OCI-LY7 (cell line): Measurements from ENCODE around the gene ZDHHC8. TPM values are rescaled to one million over a fixed set of nuclear protein-coding genes. Genes with fewer than 3 reads are reported as not detected.

Source experiments
- BruUV-seq: library from RNA; stranded (reverse); fragments of 400-500 nt; replicated peaks from 2 replicates; lab custom pipeline; 2021; lab: Mats Ljungman, UMichigan
- CTCF ChIA-PET: fragments of 300-600 bp; sonication (Branson Sonifier 250); formaldehyde crosslinking; loops from one replicate; lab custom pipeline; 2022; ENCODE audit warnings: antibody characterized with exemption; ENCODE audit not compliant: unreplicated experiment; lab: Charles Lee
- POLR2A ChIA-PET: fragments of 300-600 bp; sonication (Branson Sonifier 250); formaldehyde crosslinking; loops from one replicate; lab custom pipeline; 2022; ENCODE audit warnings: antibody characterized with exemption; lab: Charles Lee
- DNase-seq: peaks from one replicate; pipeline ENCODE4 v3.0.0-alpha.2; 2015; ENCODE audit warnings: low spot score
- H2AFZ ChIP-seq: fragments of 200-600 bp; sonication (generic), shearing (Covaris generic); 2 replicates; pipeline ENCODE4 v1.6.1; 2014; ENCODE audit warnings: mild to moderate bottlenecking, antibody characterized with exemption, low read length, moderate library complexity
- H3K27ac ChIP-seq: fragments of 200-600 bp; sonication (generic); 2 replicates; pipeline ENCODE4 v1.5.1; 2014; ENCODE audit warnings: mixed run types, low read depth, mild to moderate bottlenecking, moderate library complexity, low read length, inconsistent platforms; ENCODE audit not compliant: poor library complexity, severe bottlenecking
- H3K36me3 ChIP-seq: fragments of 200-600 bp; sonication (generic); 2 replicates; pipeline ENCODE4 v1.6.1; 2014; ENCODE audit warnings: mild to moderate bottlenecking, antibody characterized with exemption, low read length, moderate library complexity, mixed read lengths; ENCODE audit not compliant: insufficient read depth
- H3K4me1 ChIP-seq: fragments of 200-600 bp; sonication (generic); 2 replicates; pipeline ENCODE4 v1.5.1; 2014; ENCODE audit warnings: mild to moderate bottlenecking, low read length; ENCODE audit not compliant: insufficient read depth, poor library complexity, severe bottlenecking
- H3K4me2 ChIP-seq: fragments of 200-600 bp; sonication (generic); 2 replicates; pipeline ENCODE4 v1.6.1; 2014; ENCODE audit warnings: mild to moderate bottlenecking, low read length
- H3K4me3 ChIP-seq: fragments of 200-600 bp; sonication (generic); 2 replicates; pipeline ENCODE4 v1.5.1; 2014; ENCODE audit warnings: mild to moderate bottlenecking, low read depth, low read length; ENCODE audit not compliant: poor library complexity, severe bottlenecking
- H3K79me2 ChIP-seq: fragments of 200-600 bp; sonication (generic); 2 replicates; pipeline ENCODE4 v1.6.1; 2016; ENCODE audit warnings: low read depth, mild to moderate bottlenecking, low read length, moderate library complexity, mixed read lengths; ENCODE audit not compliant: insufficient read depth
- H3K9me2 ChIP-seq: fragments of 200-600 bp; sonication (generic); 2 replicates; pipeline ENCODE4 v1.6.1; 2016; ENCODE audit warnings: mild to moderate bottlenecking, low read length, mixed read lengths; ENCODE audit not compliant: insufficient read depth
- H3K9me3 ChIP-seq: fragments of 200-600 bp; sonication (generic); 2 replicates; pipeline ENCODE4 v1.6.1; 2014; ENCODE audit warnings: mild to moderate bottlenecking, mixed run types, low read length, mixed read lengths
- H4K20me1 ChIP-seq: fragments of 200-600 bp; sonication (generic); 2 replicates; pipeline ENCODE4 v1.6.1; 2014; ENCODE audit warnings: mild to moderate bottlenecking, antibody characterized with exemption, low read length, moderate library complexity, mixed read lengths; ENCODE audit not compliant: insufficient read depth
- EZH2phosphoT487 ChIP-seq: fragments of 200-600 bp; sonication (generic); IDR thresholded peaks from 2 replicates; pipeline ENCODE4 v1.6.1; 2018; ENCODE audit warnings: low read depth, borderline replicate concordance, mild to moderate bottlenecking, mixed run types, antibody characterized with exemption, low read length, moderate library complexity, mixed read lengths
- intact Hi-C: fragments of 100-400 bp; cut with micrococcal nuclease; formaldehyde crosslinking; loops from one replicate; pipeline ENCODE4 v1.10.0; 2022; ENCODE audit not compliant: unreplicated experiment
- total RNA-seq, 2 experiments: library from RNA; depleted of rRNA in 1 of 2; stranded (reverse); fragments of >200 nt in 1 of 2; shearing (Covaris generic) in 1 of 2; gene quantifications; 2 replicates each; pipeline ENCODE4 v1.2.3, GENCODE V29; 2014 to 2022
- TF ChIP-seq, protein P1 (sequence below): fragments of 200-600 bp; sonication (generic); conservative IDR thresholded peaks from 2 replicates; pipeline ENCODE4 v1.5.1; 2014; ENCODE audit warnings: mild to moderate bottlenecking, antibody characterized with exemption, low read length, moderate library complexity, mixed read lengths

Gene ZDHHC8
- total RNA-seq, 2 experiments from 2014 or later = 2.3 to 16.7 TPM

- no peaks in the 10 kb centered on the region for H3K9me2 ChIP-seq
- no peak overlapping the region for H3K4me3 ChIP-seq
- CTCF ChIA-PET = no interaction called here
- no peaks in the 10 kb centered on the region for H3K4me1 ChIP-seq
- H3K79me2 ChIP-seq = no peaks in the 10 kb centered on the region
- H2AFZ ChIP-seq = no peak overlapping the region
- TF ChIP-seq, protein P1, sequence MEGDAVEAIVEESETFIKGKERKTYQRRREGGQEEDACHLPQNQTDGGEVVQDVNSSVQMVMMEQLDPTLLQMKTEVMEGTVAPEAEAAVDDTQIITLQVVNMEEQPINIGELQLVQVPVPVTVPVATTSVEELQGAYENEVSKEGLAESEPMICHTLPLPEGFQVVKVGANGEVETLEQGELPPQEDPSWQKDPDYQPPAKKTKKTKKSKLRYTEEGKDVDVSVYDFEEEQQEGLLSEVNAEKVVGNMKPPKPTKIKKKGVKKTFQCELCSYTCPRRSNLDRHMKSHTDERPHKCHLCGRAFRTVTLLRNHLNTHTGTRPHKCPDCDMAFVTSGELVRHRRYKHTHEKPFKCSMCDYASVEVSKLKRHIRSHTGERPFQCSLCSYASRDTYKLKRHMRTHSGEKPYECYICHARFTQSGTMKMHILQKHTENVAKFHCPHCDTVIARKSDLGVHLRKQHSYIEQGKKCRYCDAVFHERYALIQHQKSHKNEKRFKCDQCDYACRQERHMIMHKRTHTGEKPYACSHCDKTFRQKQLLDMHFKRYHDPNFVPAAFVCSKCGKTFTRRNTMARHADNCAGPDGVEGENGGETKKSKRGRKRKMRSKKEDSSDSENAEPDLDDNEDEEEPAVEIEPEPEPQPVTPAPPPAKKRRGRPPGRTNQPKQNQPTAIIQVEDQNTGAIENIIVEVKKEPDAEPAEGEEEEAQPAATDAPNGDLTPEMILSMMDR = no peak
- no peak for TF ChIP-seq EZH2phosphoT487
- H3K27ac ChIP-seq = no peak overlapping the region
- no TSS peak for BruUV-seq
- H4K20me1 ChIP-seq = no peaks in the 10 kb centered on the region
- no peak overlapping the region for H3K4me2 ChIP-seq
- no peak for DNase-seq
- POLR2A ChIA-PET = no interaction called here
- intact Hi-C loops = loop anchor here (10.0 kb wide), 2 partner anchors 300 to 540 kb away; no protein-coding TSS in a partner anchor
- H3K9me3 ChIP-seq = no peaks in the 10 kb centered on the region
- no peaks in the 10 kb centered on the region for H3K36me3 ChIP-seq
Measured at GRCh38 chr22:20154602-20155187, 23.1 kb downstream of the ZDHHC8 start.

GRCh38 chr22:20155330-20156041 lies 23.9 kb downstream of the ZDHHC8 start:
- Histone ChIP-seq H4K20me1 (no peaks in the 10 kb centered on the region), H3K27ac (no peak overlapping the region), H3K36me3 (no peaks in the 10 kb centered on the region), H3K4me2 (no peak overlapping the region), H3K9me2 (no peaks in the 10 kb centered on the region), H3K4me1 (no peaks in the 10 kb centered on the region), H2AFZ (no peak overlapping the region), H3K4me3 (no peak overlapping the region), H3K9me3 (no peaks in the 10 kb centered on the region), H3K79me2 (no peaks in the 10 kb centered on the region)
- TF ChIP-seq EZH2phosphoT487 = no peak
- TF ChIP-seq, protein P1 = no peak
- DNase-seq = no peak
- ChIA-PET CTCF (interaction anchor here (0.6 kb wide), 1 partner anchor 177 kb away, joined by 4 read pairs; no protein-coding TSS in a partner anchor), POLR2A (no interaction called here)
- BruUV-seq = no TSS peak
- intact Hi-C loops = loop anchor here (10.0 kb wide), 2 partner anchors 299 to 539 kb away; no protein-coding TSS in a partner anchor

DNA sequence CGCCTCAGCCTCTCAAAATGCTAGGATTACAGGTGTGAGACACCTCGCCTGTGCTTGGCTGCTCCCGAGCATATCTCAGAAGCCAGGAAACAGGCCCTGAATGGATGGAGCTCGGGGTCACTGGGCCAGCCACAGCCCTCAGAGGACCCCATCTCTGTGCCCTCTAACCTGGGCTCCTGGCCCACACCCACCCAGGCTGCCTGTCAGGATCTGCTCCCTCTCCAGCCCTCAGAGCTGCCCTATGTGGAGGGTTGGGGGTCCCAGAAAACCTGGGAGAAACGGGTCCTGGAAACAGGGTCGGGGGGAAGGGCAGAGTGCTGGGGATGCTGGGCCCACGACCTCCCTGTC lies 24.4 kb downstream of the ZDHHC8 start:
- H3K79me2 ChIP-seq = no peaks in the 10 kb centered on the region
- no peak for TF ChIP-seq EZH2phosphoT487
- TF ChIP-seq, protein P1 = no peak
- ChIA-PET POLR2A (no interaction called here), CTCF (interaction anchor here (0.6 kb wide), 1 partner anchor 177 kb away, joined by 4 read pairs; no protein-coding TSS in a partner anchor)
- intact Hi-C loops = loop anchor here (10.0 kb wide), 2 partner anchors 299 to 539 kb away; no protein-coding TSS in a partner anchor
- BruUV-seq = no TSS peak
- H3K4me3 ChIP-seq = no peak overlapping the region
- no peak overlapping the region for H3K27ac ChIP-seq
- H3K9me3 ChIP-seq = no peaks in the 10 kb centered on the region
- no peaks in the 10 kb centered on the region for H3K36me3 ChIP-seq
- no peak for DNase-seq
- no peak overlapping the region for H3K4me2 ChIP-seq
- no peaks in the 10 kb centered on the region for H3K4me1 ChIP-seq
- H2AFZ ChIP-seq = no peak overlapping the region
- H3K9me2 ChIP-seq = no peaks in the 10 kb centered on the region
- H4K20me1 ChIP-seq = no peaks in the 10 kb centered on the region
